Spleen (tissue), 7 donors: ENCODE results near the gene SESN3.

Experiments used
- POLR2A ChIP-seq, 3 donors: fragments of 450-650 bp; IDR thresholded peaks; one replicate each; pipeline ENCODE4 v1.5.1; 2017; ENCODE audit warnings: antibody characterized with exemption in 3 of 3, mild to moderate bottlenecking in 1 of 3
- POLR2AphosphoS5 ChIP-seq, 3 donors: sonication (generic); formaldehyde crosslinking; IDR thresholded peaks; one replicate each; pipeline ENCODE4 v1.5.1; 2017; ENCODE audit warnings: antibody characterized with exemption in 3 of 3
- TF ChIP-seq, protein P1 (sequence below), 11 experiments: fragments of 200-600 bp in 7 of 11; fragments of 450-650 bp in 4 of 11; sonication (generic) in 4 of 11; IDR thresholded peaks in 8 of 11; conservative IDR thresholded peaks in 3 of 11; 1 replicate in 7 of 11; 2 replicates in 4 of 11; pipeline versions ENCODE4 v1.4.0 to v1.8.0; 2016 to 2021; ENCODE audit warnings: antibody characterized with exemption in 11 of 11, inconsistent platforms in 4 of 11, mild to moderate bottlenecking in 1 of 11
- donor health status: DM: no; HTN: no; CAD: no; lungs with moderate emphysema.
- donor health status: DM: no; HTN: no; CAD: no.
- donor health status: DM: no; HTN: no; CAD: no.

DNA sequence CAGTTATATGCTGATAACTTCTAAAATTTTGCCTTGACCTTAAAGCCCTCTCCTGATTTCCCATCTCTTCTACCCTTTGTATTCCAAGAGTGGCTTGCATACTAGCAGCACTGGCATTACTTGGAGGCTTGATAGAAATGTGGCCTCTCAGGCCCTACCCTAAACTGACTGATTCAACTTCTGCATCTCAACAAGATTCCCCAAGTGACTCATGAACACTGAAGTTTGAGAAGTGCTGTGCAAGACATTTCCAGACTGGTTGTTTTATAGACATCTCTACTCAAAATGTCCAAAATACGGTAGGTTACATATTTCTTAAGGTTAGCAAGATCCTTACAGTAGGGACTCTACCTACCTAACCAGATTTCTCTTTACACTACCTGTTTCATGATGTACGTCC lies 48.6 kb downstream of the SESN3 start:
- TF ChIP-seq, protein P1, sequence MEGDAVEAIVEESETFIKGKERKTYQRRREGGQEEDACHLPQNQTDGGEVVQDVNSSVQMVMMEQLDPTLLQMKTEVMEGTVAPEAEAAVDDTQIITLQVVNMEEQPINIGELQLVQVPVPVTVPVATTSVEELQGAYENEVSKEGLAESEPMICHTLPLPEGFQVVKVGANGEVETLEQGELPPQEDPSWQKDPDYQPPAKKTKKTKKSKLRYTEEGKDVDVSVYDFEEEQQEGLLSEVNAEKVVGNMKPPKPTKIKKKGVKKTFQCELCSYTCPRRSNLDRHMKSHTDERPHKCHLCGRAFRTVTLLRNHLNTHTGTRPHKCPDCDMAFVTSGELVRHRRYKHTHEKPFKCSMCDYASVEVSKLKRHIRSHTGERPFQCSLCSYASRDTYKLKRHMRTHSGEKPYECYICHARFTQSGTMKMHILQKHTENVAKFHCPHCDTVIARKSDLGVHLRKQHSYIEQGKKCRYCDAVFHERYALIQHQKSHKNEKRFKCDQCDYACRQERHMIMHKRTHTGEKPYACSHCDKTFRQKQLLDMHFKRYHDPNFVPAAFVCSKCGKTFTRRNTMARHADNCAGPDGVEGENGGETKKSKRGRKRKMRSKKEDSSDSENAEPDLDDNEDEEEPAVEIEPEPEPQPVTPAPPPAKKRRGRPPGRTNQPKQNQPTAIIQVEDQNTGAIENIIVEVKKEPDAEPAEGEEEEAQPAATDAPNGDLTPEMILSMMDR (IDR thresholded peaks at IDR 0.05 in 8 of 11, conservative IDR thresholded peaks at IDR 0.05 in 3 of 11), result no peak
- TF ChIP-seq POLR2AphosphoS5 (IDR thresholded peaks at IDR 0.05), result no peak
- TF ChIP-seq POLR2A (IDR thresholded peaks at IDR 0.05), result no peak
